GM23248 (cell line): ENCODE data around the gene PDE4B.

Experiments
- EZH2 ChIP-seq: fragments of 200-600 bp; sonication (generic); IDR thresholded peaks from 2 replicates; pipeline ENCODE4 v1.6.1; 2018; ENCODE audit warnings: antibody characterized with exemption, mild to moderate bottlenecking; ENCODE audit not compliant: insufficient read depth, poor library complexity, severe bottlenecking
- EZH2phosphoT487 ChIP-seq: fragments of 200-600 bp; sonication (generic); IDR thresholded peaks from 2 replicates; pipeline ENCODE4 v1.6.1; 2018; ENCODE audit warnings: antibody characterized with exemption, moderate library complexity, mild to moderate bottlenecking, low read depth; ENCODE audit not compliant: insufficient read depth

DNA sequence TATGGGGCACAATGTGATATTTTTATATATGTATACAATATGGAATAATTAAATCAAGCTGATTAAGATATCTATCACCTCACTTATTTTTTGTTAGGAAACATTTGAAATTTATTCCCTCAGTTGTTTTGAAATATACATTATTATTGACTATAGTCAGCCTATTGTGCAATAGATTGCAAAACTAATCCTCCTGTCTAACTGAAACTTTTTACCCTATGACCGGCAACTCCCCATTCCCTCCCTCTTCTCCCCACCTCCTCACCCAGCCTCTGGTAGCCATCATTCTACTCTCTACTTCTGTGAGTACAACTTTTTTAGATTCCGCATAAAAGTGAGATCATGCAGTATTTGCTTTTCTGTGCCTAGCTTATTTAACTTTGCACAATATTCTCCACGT is 623.6 kb downstream of the PDE4B start:
- no peak for TF ChIP-seq EZH2
- TF ChIP-seq EZH2phosphoT487 = no peak
